Measurements from ENCODE around the gene OR14K1. TPM values are rescaled to one million over a fixed set of nuclear protein-coding genes. Genes with fewer than 3 reads are reported as not detected.

The OR14K1 gene
- total RNA-seq, 2 experiments from 2014 or later = not detected

DNA sequence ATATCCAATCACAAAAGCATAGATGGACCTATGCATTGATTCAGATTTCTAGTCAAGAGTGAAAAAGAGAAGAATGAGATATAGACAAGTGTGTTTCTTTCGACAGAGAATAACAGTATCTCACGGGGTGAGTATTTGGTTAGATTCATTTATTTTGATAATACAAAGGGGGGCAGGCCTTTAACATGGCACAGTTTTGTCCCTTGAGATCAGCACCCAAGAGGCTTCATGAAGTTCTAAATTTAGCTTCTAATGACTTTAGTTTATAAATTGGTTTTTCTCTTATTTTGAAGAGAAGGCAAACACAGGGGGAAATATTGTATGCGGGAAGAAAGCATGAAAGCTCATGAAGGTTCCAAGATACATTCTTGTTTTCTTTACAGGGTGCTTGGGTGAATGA is 22.0 kb downstream of the OR14K1 start, which contains the start of gene OR1C1:
Gene OR1C1, minus strand, starts transcription at position 101 of the 400 bp plus-strand sequence. CDS start 2,150 bp downstream, outside the sequence.
- H3K4me3 Mint-ChIP-seq = no peak within 1 kb of the TSS
- H3K9me3 Mint-ChIP-seq = no peaks in the 10 kb centered on the region
- no peaks in the 10 kb centered on the region for H3K36me3 Mint-ChIP-seq (ENCODE audit: low read depth)
- no peaks in the 10 kb centered on the region for H3K4me1 Mint-ChIP-seq
- no peaks in the 10 kb centered on the region for H3K27me3 Mint-ChIP-seq
- ChIA-PET POLR2A (no interaction called here), CTCF (no interaction called here)
- DNase-seq = no peak
- H3K27ac Mint-ChIP-seq = no peak within 1 kb of the TSS

DNA sequence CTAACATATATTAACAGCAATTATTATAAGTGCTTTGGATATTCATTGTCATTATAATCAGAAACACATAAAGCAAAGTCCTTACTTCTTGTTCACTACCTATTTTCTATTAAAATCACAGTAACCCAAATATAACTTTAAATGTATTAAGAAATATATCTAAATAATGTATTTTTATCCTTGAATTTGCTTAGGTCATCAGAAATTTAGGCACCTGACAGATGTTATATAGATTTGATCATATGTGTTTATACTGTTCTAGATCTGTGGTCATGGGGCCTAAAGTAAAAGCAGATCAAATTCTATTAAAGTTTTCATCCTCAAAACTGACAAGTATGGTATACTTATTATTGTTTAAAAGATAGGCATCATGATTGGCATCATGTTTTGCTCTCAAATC is 31.2 kb downstream of the OR14K1 start:
- no peak overlapping the region for H3K27ac Mint-ChIP-seq
- no peaks in the 10 kb centered on the region for H3K36me3 Mint-ChIP-seq (ENCODE audit: low read depth)
- no peaks in the 10 kb centered on the region for H3K27me3 Mint-ChIP-seq
- ChIA-PET CTCF (no interaction called here), POLR2A (no interaction called here)
- H3K4me1 Mint-ChIP-seq = no peaks in the 10 kb centered on the region
- DNase-seq = no peak
- no peak overlapping the region for H3K4me3 Mint-ChIP-seq
- H3K9me3 Mint-ChIP-seq = no peaks in the 10 kb centered on the region

Other genes with a start within 250 kb of the OR14K1 start
- not detected for gene OR2C3, start 202.2 kb upstream of the OR14K1 start, total RNA-seq
- gene GCSAML, start 189.5 kb upstream of the OR14K1 start, total RNA-seq = not detected
- not detected for gene OR2G2, start 150.3 kb upstream of the OR14K1 start, total RNA-seq
- not detected for gene OR2G3, start 133.0 kb upstream of the OR14K1 start, total RNA-seq
- not detected for gene OR13G1, start 58.9 kb upstream of the OR14K1 start, total RNA-seq
- not detected for gene OR6F1, start 22.0 kb upstream of the OR14K1 start, total RNA-seq
- gene OR14A2, start 9.5 kb downstream of the OR14K1 start, total RNA-seq = not detected
- not detected for gene OR1C1, start 21.9 kb downstream of the OR14K1 start, total RNA-seq
- gene OR14A16, start 85.5 kb downstream of the OR14K1 start, total RNA-seq = not detected
- gene OR11L1, start 103.3 kb downstream of the OR14K1 start, total RNA-seq = not detected
- under 1 TPM; 0.69 to 0.79 TPM for gene TRIM58, start 118.6 kb downstream of the OR14K1 start, total RNA-seq
- gene OR2W3, start 157.0 kb downstream of the OR14K1 start, total RNA-seq = under 1 TPM; 0.37 to 0.79 TPM
- gene OR2T8, start 181.6 kb downstream of the OR14K1 start, total RNA-seq = under 1 TPM; 0.21 to 0.22 TPM
- not detected for gene OR2AJ1, start 186.3 kb downstream of the OR14K1 start, total RNA-seq
- under 1 TPM in 1 of 2 experiments, not detected in 1; 0.29 TPM for gene OR2L8, start 210.2 kb downstream of the OR14K1 start, total RNA-seq
- not detected for gene OR2AK2, start 226.6 kb downstream of the OR14K1 start, total RNA-seq

Measured in activated CD4-positive, alpha-beta T cell treated with anti-CD3 and anti-CD28 coated beads, Interleukin-2, amount 10 ng/mL, durations not matched to agents 7 days and 5 days (primary cell).